ENCODE data around the gene NFE2L1. TPM values are rescaled to one million over a fixed set of nuclear protein-coding genes. Genes with fewer than 3 reads are reported as not detected.

Gene NFE2L1
- total and polyA plus RNA-seq, 2 of the 8 experiments (the other 6 are each of a cell fraction or from before 2014, with no cell fraction given) = 140 to 143 TPM

GRCh38 chr17:48023400-48024148 is 24.6 kb upstream of the NFE2L1 start (continued):
- peak; percentile 6 for TF ChIP-seq NANOG (IDR thresholded peaks at IDR 0.05; ENCODE audit: insufficient read depth, low read depth, low read length, poor library complexity, severe bottlenecking)
- no peak for TF ChIP-seq ATF3 (IDR thresholded peaks at IDR 0.05; ENCODE audit: insufficient read depth, low read depth, low read length)
- TF ChIP-seq TAF7 (optimal IDR thresholded peaks at IDR 0.05; ENCODE audit: borderline replicate concordance, low read depth, low read length) = peak; percentile 10
- TF ChIP-seq TAF1 (IDR thresholded peaks at IDR 0.05; ENCODE audit: low read depth, low read length) = peak; percentile 67
- no peak for TF ChIP-seq BCL11A (IDR thresholded peaks at IDR 0.05; ENCODE audit: low read depth in 2 of 2, low read length in 2 of 2)
- peak in 1 of 2 experiments; percentile 22; a peak in 1 of 4 replicates for TF ChIP-seq RAD21 (IDR thresholded peaks at IDR 0.05 in 1 of 2, conservative IDR thresholded peaks at IDR 0.05 in 1 of 2; ENCODE audit: low read depth in 2 of 2, low read length in 2 of 2)
- TF ChIP-seq BACH1 (IDR thresholded peaks at IDR 0.05; ENCODE audit: low read length) = no peak
- peak; percentile 70; the same call in 1 of the 2 replicates for TF ChIP-seq SP1 (IDR thresholded peaks at IDR 0.05; ENCODE audit: low read depth, low read length)
- TF ChIP-seq RBBP5 (IDR thresholded peaks at IDR 0.05; ENCODE audit: borderline replicate concordance, low read depth, low read length) = 0 out of 2 replicates have a peak, but pooled peaks have one; percentile 45
- TF ChIP-seq KDM4A (IDR thresholded peaks at IDR 0.05; ENCODE audit: low read depth, low read length, severe bottlenecking) = peak; percentile 75
- TF ChIP-seq CHD2 (IDR thresholded peaks at IDR 0.05; ENCODE audit: low read length) = 0 out of 2 replicates have a peak, but pooled peaks have one; percentile 33
- TF ChIP-seq EGR1 (IDR thresholded peaks at IDR 0.05; ENCODE audit: borderline replicate concordance, low read depth, low read length) = 0 out of 2 replicates have a peak, but pooled peaks have one; percentile 8
- TF ChIP-seq TEAD4 (IDR thresholded peaks at IDR 0.05; ENCODE audit: low read depth, low read length) = peak; percentile 33; the same call in 1 of the 2 replicates

Data from H1 (cell line).